Measurements from ENCODE around the gene EFNA2. TPM values are rescaled to one million over a fixed set of nuclear protein-coding genes. Genes with fewer than 3 reads are reported as not detected.

EFNA2 gene
- total RNA-seq, 4 donors from 2014 or later: not detected

- Histone ChIP-seq H3K9me3 (no peaks in the 10 kb centered on the region), H3K4me3 (peak overlapping the region; percentile 57 to 89 (median 78)), H3K36me3 (peaks cover 0 to 13% of the 10 kb centered on the region in 2 donors), H3K27me3 (no peaks in the 10 kb centered on the region), H3K27ac (peak overlapping the region; percentile 93 to 100 (median 97)), H3K4me1 (peaks cover 50 to 67% of the 10 kb centered on the region in 2 donors)
- intact Hi-C loops (cut with DNase I; ENCODE audit: low total_unique reads): loop anchor here (1.0 to 10.0 kb wide), 3 partner anchors 12 to 916 kb away; partner anchors contain the start of gene DOT1L
- in situ Hi-C loops (cut with MboI; ENCODE audit: low sequenced_read_pairs in 4 of 4): no loop called here
- DNase-seq: peak; percentile 65 to 82
- peak; percentile 9 to 17 for ATAC-seq
- TF ChIP-seq CTCF (IDR thresholded peaks at IDR 0.05 in 4 of 5, conservative IDR thresholded peaks at IDR 0.05 in 1 of 5): peak; percentile 59 to 98 (median 98)
- TF ChIP-seq POLR2A (IDR thresholded peaks at IDR 0.05): no peak
Measured at GRCh38 chr19:1248786-1249297, 36.8 kb upstream of the EFNA2 start.

GRCh38 chr19:1249298-1249989, 36.2 kb upstream of the EFNA2 start:
- TF ChIP-seq POLR2A (IDR thresholded peaks at IDR 0.05): peak; percentile 94 to 100
- no peak for TF ChIP-seq CTCF (IDR thresholded peaks at IDR 0.05 in 4 of 5, conservative IDR thresholded peaks at IDR 0.05 in 1 of 5)
- Histone ChIP-seq H3K27me3 (no peaks in the 10 kb centered on the region), H3K9me3 (no peaks in the 10 kb centered on the region), H3K4me3 (peak overlapping the region; percentile 69 to 89 (median 85)), H3K4me1 (peaks cover 51 to 67% of the 10 kb centered on the region in 2 donors), H3K36me3 (peaks cover 0 to 17% of the 10 kb centered on the region in 2 donors), H3K27ac (peak overlapping the region; percentile 95 to 100 (median 98))
- DNase-seq: peak; percentile 87 to 94
- intact Hi-C loops (cut with DNase I; ENCODE audit: low total_unique reads): loop anchor here (1.0 to 10.0 kb wide), 3 partner anchors 12 to 915 kb away; partner anchors contain the start of gene DOT1L
- peak; percentile 12 for ATAC-seq
- in situ Hi-C loops (cut with MboI; ENCODE audit: low sequenced_read_pairs in 4 of 4): no loop called here

GRCh38 chr19:1249990-1250436, 35.7 kb upstream of the EFNA2 start:
- no peaks in the 10 kb centered on the region for H3K27me3 ChIP-seq
- peaks cover 0 to 23% of the 10 kb centered on the region in 2 donors for H3K36me3 ChIP-seq
- peak overlapping the region; percentile 94 to 99 (median 96) for H3K27ac ChIP-seq
- peak overlapping the region; percentile 69 to 87 (median 84) for H3K4me3 ChIP-seq
- intact Hi-C loops (cut with DNase I; ENCODE audit: low total_unique reads): loop anchor here (1.0 to 10.0 kb wide), 3 partner anchors 11 to 915 kb away; partner anchors contain the start of gene DOT1L
- H3K9me3 ChIP-seq: no peaks in the 10 kb centered on the region
- DNase-seq (no peak), ATAC-seq (no peak)
- TF ChIP-seq CTCF (IDR thresholded peaks at IDR 0.05 in 4 of 5, conservative IDR thresholded peaks at IDR 0.05 in 1 of 5): peak in 1 of 5 experiments; percentile 9
- TF ChIP-seq POLR2A (IDR thresholded peaks at IDR 0.05): no peak
- in situ Hi-C loops (cut with MboI; ENCODE audit: low sequenced_read_pairs in 4 of 4): no loop called here
- peaks cover 51 to 67% of the 10 kb centered on the region in 2 donors for H3K4me1 ChIP-seq

GRCh38 chr19:1250437-1251260, 35.0 kb upstream of the EFNA2 start:
- no peaks in the 10 kb centered on the region for H3K27me3 ChIP-seq
- peak overlapping the region; percentile 69 to 85 (median 84) for H3K4me3 ChIP-seq
- ATAC-seq: no peak
- H3K36me3 ChIP-seq: peaks cover 0 to 29% of the 10 kb centered on the region in 2 donors
- in situ Hi-C loops (cut with MboI; ENCODE audit: low sequenced_read_pairs in 4 of 4): no loop called here
- TF ChIP-seq POLR2A (IDR thresholded peaks at IDR 0.05) (no peak), CTCF (IDR thresholded peaks at IDR 0.05 in 4 of 5, conservative IDR thresholded peaks at IDR 0.05 in 1 of 5) (no peak)
- H3K27ac ChIP-seq: peak overlapping the region; percentile 94 to 99 (median 96)
- no peaks in the 10 kb centered on the region for H3K9me3 ChIP-seq
- peaks cover 48 to 66% of the 10 kb centered on the region in 2 donors for H3K4me1 ChIP-seq
- intact Hi-C loops (cut with DNase I; ENCODE audit: low total_unique reads): no loop called here
- peak in 1 of 2 donors; percentile 59 for DNase-seq

All from gastrocnemius medialis (tissue), 4 donors.